ENCODE results near the gene TMED7.
A peak's percentile ranks its signal among the peaks of the same experiment; 100 is the strongest.
"Not testable (repeated sequence)": the region's sequence is repeated elsewhere in the genome, so short reads cannot be mapped to it uniquely, and the experiment has no call there.

The TMED7 gene

DNA sequence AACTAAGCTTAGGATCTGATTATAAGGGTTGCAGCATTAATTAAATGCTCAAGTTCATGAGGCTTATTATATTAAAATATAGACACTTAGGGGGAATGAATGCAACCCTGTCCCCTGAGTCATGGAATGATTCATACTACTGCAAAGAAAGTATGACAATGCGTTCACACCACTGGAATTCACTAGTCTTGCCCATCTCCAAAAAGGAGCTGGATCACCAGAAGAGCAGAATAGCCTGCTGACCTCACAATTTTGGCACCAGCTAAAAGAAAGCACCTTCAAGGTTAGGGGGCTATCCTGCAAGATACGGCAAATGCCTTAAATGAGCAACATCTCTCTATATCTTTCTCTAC is 32.0 kb upstream of the TMED7 start:
- H3K4me3 ChIP-seq (replicated peaks in 1 of 2; ENCODE audit: low read depth in 2 of 2, low read length in 2 of 2), result no peak overlapping the region
- DNase-seq (ENCODE audit: low read depth in 2 of 2), result peak; percentile 39 to 83
- TF ChIP-seq, protein P1, sequence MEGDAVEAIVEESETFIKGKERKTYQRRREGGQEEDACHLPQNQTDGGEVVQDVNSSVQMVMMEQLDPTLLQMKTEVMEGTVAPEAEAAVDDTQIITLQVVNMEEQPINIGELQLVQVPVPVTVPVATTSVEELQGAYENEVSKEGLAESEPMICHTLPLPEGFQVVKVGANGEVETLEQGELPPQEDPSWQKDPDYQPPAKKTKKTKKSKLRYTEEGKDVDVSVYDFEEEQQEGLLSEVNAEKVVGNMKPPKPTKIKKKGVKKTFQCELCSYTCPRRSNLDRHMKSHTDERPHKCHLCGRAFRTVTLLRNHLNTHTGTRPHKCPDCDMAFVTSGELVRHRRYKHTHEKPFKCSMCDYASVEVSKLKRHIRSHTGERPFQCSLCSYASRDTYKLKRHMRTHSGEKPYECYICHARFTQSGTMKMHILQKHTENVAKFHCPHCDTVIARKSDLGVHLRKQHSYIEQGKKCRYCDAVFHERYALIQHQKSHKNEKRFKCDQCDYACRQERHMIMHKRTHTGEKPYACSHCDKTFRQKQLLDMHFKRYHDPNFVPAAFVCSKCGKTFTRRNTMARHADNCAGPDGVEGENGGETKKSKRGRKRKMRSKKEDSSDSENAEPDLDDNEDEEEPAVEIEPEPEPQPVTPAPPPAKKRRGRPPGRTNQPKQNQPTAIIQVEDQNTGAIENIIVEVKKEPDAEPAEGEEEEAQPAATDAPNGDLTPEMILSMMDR (IDR thresholded peaks at IDR 0.05; ENCODE audit: low read depth, low read length), result no peak

DNA sequence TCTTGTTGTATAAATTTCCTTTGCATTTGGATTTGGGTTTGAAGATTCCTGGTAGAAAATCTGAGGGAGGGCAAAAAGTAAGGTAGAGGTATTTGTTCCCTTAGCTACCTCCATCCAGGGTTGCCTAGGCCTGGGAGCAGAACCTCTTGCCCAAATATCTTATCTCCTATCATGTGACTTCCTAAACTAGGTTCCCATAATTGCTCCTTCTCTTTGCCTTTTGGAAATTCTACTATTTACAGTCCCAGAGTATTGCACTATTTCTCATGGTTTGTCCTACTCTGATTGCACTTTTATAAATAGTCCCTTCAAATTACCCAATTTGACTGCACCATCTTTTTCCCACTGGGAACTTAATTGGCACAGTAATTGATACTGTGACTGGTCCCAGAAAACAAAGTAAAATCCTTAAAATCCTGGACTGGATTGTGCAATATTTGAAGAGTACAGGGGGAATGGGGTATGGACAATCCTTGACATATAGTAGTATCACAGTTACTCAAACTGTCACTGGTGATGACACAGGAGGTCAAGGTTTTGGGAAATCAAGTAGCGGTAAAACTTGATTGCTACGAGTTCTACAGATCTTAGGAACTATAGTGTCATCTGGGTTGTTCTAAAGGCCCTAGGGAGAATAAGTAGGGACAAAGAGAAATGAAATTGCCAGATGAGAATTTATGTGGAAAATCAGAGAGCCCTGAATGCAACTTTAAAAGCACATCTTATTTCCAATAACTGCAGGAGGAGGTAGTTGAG is 31.5 kb upstream of the TMED7 start:
- H3K4me3 ChIP-seq (replicated peaks in 1 of 2; ENCODE audit: low read depth in 2 of 2, low read length in 2 of 2), result no peak overlapping the region
- TF ChIP-seq, protein P1 (IDR thresholded peaks at IDR 0.05; ENCODE audit: low read depth, low read length), result no peak
- DNase-seq (ENCODE audit: low read depth in 2 of 2), result no peak

GRCh38 chr5:115656404-115656803 is 30.6 kb upstream of the TMED7 start:
- TF ChIP-seq, protein P1 (IDR thresholded peaks at IDR 0.05; ENCODE audit: low read depth, low read length), result no peak
- no peak for DNase-seq (ENCODE audit: low read depth in 2 of 2)

DNA sequence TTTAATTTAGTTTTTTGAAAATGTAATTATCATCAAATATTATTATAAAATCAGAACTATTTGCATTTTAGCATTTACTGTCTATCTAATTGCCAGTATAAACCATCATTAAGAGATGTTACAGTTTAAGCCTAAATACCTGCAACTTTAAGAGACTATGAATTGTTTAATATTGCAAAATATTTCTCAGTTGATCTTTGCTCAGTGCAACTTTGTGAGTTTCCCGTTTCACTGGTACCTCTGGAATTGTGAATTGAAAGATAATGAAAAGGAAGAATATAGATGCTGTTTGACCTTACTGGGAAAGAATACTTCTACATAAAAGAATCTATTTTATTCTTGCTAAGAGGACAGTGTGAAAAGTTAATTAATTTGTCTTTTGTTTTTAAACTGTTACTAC is 30.2 kb upstream of the TMED7 start:
- no peak for DNase-seq (ENCODE audit: low read depth in 2 of 2)
- TF ChIP-seq, protein P1 (IDR thresholded peaks at IDR 0.05; ENCODE audit: low read depth, low read length), result no peak
- no peak overlapping the region for H3K4me3 ChIP-seq (replicated peaks in 1 of 2; ENCODE audit: low read depth in 2 of 2, low read length in 2 of 2)

More at GRCh38 chr5:115656404-115656803, 30.6 kb upstream of the TMED7 start:
- H3K4me3 ChIP-seq (replicated peaks in 1 of 2; ENCODE audit: low read depth in 2 of 2, low read length in 2 of 2), result no peak overlapping the region

GRCh38 chr5:115649541-115649940 is 23.7 kb upstream of the TMED7 start:
- H3K4me3 ChIP-seq (replicated peaks in 1 of 2; ENCODE audit: low read depth in 2 of 2, low read length in 2 of 2), result no peak overlapping the region
- DNase-seq (ENCODE audit: low read depth in 2 of 2), result no peak
- TF ChIP-seq, protein P1 (IDR thresholded peaks at IDR 0.05; ENCODE audit: low read depth, low read length), result no peak

GRCh38 chr5:115648056-115648455 is 22.2 kb upstream of the TMED7 start:
- TF ChIP-seq, protein P1 (IDR thresholded peaks at IDR 0.05; ENCODE audit: low read depth, low read length), result no peak
- no peak for DNase-seq (ENCODE audit: low read depth in 2 of 2)
- H3K4me3 ChIP-seq (replicated peaks in 1 of 2; ENCODE audit: low read depth in 2 of 2, low read length in 2 of 2), result no peak overlapping the region

DNA sequence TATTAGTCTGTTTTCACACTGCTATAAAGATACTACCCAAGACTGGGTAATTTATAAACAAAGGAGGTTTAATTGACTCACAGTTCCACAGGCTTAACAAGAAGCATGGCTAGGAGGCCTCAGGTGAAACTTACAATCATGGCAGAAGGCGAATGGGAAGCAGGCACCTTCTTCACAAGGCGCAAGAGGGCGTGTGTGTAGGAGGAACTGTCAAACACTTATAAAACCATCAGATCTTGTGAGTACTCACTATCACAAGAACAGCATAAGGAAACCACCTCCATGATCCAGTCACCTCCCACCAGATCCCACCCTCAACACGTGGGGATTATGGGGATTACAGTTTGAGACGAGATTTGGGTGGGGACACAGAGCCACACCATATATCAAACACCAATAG is 19.6 kb upstream of the TMED7 start:
- not testable (repeated sequence) for H3K4me3 ChIP-seq (replicated peaks in 1 of 2; ENCODE audit: low read depth in 2 of 2, low read length in 2 of 2); DNase-seq (ENCODE audit: low read depth in 2 of 2)

Data from cardiac fibroblast (primary cell).